ENCODE results near the gene SPATA16. TPM values are rescaled to one million over a fixed set of nuclear protein-coding genes. Genes with fewer than 3 reads are reported as not detected.
"Not testable (repeated sequence)": the region's sequence is repeated elsewhere in the genome, so short reads cannot be mapped to it uniquely, and the experiment has no call there.

SPATA16 gene
- total RNA-seq, 2 experiments from 2014 or later: not detected

GRCh38 chr3:172905451-172905850 lies 235.6 kb downstream of the SPATA16 start:
- H3K27ac Mint-ChIP-seq: no peak overlapping the region
- no peaks in the 10 kb centered on the region for H3K27me3 Mint-ChIP-seq

DNA sequence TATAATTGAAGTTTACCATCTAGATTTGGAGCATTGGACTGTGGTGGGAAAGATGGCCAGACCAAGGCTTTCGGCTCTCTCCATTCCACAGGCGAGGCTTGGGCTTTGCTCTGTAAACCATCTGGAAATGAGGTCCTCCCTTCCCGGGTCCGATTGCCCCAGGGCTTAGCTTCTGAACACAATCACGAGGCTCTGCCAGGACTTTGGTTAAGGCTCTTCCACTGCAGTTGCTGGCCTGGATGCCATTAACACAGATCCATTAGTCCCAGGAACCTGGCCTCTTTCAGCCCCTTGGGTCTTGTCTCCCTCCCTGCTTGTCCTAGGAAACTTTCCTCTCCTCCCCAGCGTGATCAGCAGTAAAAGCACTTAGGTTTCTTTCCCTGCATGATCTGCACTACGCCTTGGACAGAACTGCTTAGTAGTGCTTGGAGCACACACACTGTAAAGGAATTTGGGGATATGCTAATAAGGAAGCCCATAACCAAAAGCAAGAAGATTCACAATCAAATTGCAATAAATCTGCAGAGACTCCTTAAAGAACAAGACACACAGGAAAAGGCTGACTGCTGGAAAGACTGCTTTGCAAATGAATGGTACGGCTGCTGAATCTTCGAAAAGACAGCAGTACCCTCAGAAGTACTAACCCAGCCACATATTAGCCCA lies 236.2 kb downstream of the SPATA16 start:
- Mint-ChIP-seq H3K36me3 (no peaks in the 10 kb centered on the region), H3K4me1 (no peaks in the 10 kb centered on the region), H3K4me3 (no peak overlapping the region), H3K9me3 (ENCODE audit: low read depth) (no peaks in the 10 kb centered on the region), H3K27me3 (no peaks in the 10 kb centered on the region), H3K27ac (no peak overlapping the region)
- DNase-seq (no peak), ATAC-seq (no peak)
- CTCF ChIA-PET: no interaction called here

More at GRCh38 chr3:172905451-172905850, 235.6 kb downstream of the SPATA16 start:
- ATAC-seq (no peak), DNase-seq (no peak)
- H3K9me3 Mint-ChIP-seq (ENCODE audit: low read depth): no peaks in the 10 kb centered on the region
- no peak overlapping the region for H3K4me3 Mint-ChIP-seq
- CTCF ChIA-PET: no interaction called here
- no peaks in the 10 kb centered on the region for H3K36me3 Mint-ChIP-seq
- no peaks in the 10 kb centered on the region for H3K4me1 Mint-ChIP-seq

DNA sequence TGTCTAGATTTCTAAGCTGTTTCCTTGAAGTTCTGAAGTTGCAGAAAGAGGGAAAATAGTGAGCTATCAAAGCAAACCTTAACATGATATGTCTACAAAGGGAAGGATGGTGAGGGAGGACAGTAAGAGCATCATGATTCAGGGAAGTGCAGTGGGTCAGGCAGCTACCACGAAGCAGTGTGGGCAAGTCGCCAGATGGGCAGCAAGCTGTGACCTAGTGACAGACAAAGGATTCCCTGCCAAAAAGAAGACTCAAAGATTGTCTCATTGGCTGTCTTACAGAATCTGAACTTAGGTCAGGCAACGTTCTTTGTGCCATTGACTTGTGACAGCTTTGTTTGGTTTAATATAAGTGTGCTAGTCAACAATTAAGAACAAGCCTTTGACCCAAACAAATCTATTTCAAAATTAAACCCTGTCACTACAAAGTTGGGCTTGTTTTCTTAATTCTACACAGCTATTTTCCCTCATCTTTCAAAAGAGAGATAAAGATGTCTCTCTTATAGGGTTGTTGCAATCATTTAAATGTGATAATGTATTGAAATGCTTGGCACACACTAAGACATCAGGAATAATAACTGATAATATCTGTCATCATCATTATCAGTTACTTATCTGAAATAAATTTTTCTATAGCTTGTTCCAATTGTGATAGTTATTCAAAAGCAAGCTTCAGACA lies 237.3 kb downstream of the SPATA16 start:
- Mint-ChIP-seq H3K4me1 (no peaks in the 10 kb centered on the region), H3K27me3 (peaks cover 2% of the 10 kb centered on the region), H3K27ac (no peak overlapping the region), H3K36me3 (no peaks in the 10 kb centered on the region), H3K4me3 (no peak overlapping the region), H3K9me3 (ENCODE audit: low read depth) (no peaks in the 10 kb centered on the region)
- DNase-seq (no peak), ATAC-seq (no peak)
- CTCF ChIA-PET: no interaction called here

DNA sequence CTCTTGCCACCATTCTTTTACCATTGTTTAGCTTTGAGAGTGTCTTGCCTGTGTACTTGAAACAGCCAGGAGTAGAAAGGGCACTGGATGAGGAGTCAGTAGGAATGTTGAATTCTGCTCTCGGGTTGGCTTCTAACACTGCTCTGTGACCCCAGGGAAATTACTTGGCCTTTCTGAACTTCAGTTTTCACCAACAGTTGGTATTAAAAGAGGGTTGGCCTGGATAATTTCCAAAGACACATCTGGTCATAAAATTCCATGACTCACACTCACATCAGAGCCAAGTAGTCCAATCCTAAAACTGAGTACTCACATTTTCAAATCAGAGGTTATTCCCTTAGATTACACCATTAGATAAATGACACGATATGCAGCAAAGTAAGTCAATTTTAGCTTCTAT lies 248.9 kb downstream of the SPATA16 start:
- no peaks in the 10 kb centered on the region for H3K27me3 Mint-ChIP-seq
- no peaks in the 10 kb centered on the region for H3K36me3 Mint-ChIP-seq
- H3K27ac Mint-ChIP-seq: no peak overlapping the region
- ATAC-seq (no peak), DNase-seq (no peak)
- no peaks in the 10 kb centered on the region for H3K9me3 Mint-ChIP-seq (ENCODE audit: low read depth)
- CTCF ChIA-PET: no interaction called here
- no peak overlapping the region for H3K4me3 Mint-ChIP-seq
- H3K4me1 Mint-ChIP-seq: no peaks in the 10 kb centered on the region

DNA sequence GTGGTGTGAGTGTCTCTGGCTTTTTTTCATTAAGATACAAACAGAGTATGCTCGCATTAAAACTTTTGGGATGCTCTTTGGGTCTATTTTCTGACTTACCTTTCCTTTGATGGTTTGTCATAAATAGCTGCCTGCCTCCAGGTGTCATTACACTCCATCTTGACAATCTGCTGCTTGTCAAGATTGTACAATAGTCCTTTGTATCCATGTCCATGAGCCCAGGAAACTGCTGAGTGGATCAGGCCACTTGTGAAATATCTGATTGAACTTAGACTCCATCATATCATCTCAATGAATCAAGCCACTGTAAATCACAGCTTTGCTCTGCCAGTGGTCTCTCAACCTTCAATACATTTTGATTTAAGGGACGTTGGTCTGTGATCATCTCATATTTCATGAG lies 255.3 kb downstream of the SPATA16 start:
- no peak overlapping the region for H3K27ac Mint-ChIP-seq
- H3K4me3 Mint-ChIP-seq: no peak overlapping the region
- CTCF ChIA-PET: no interaction called here
- no peaks in the 10 kb centered on the region for H3K4me1 Mint-ChIP-seq
- no peak for DNase-seq
- H3K9me3 Mint-ChIP-seq (ENCODE audit: low read depth): no peaks in the 10 kb centered on the region
- H3K27me3 Mint-ChIP-seq: peaks cover 2% of the 10 kb centered on the region
- H3K36me3 Mint-ChIP-seq: no peaks in the 10 kb centered on the region
- no peak for ATAC-seq

DNA sequence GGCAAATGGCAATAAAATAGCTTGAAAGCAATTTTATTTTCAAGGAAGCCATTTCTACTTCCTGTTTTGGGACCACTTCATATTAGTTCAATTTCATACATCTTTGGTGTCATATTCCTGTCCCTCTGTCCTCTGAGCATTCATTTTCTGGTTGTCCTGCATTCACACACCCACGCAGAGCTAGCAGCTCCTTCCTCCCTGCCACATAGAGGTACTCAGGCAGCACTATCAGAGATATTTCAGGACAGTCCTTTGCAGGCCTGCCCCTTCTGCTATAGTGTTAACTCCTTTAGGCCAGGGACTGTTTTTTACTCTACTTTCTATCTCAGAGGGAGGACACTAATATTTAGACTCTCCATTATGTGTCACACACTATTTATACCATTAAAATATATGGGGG lies 258.5 kb downstream of the SPATA16 start:
- no peaks in the 10 kb centered on the region for H3K9me3 Mint-ChIP-seq (ENCODE audit: low read depth)
- DNase-seq: no peak
- no peaks in the 10 kb centered on the region for H3K36me3 Mint-ChIP-seq

DNA sequence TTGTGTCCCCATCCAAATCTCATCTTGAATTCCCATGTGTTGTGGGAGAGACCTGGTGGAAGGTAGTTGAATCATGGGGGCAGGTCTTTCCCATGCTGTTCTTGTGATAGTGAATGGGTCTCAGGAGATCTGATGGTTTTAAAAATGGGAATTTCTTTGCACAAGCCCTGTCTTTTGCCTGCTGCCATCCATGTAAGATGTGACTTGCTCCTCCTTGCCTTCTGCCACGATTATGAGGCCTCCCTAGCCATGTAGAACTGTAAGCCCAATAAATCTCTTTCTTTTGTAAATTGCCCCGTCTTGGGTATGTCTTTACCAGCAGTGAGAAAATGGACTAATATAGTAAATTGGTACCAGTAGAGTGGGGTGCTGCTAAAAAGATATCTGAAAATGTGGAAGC lies 261.7 kb downstream of the SPATA16 start:
- H3K27me3 Mint-ChIP-seq; H3K4me3 Mint-ChIP-seq; H3K36me3 Mint-ChIP-seq; CTCF ChIA-PET; ATAC-seq; DNase-seq; H3K4me1 Mint-ChIP-seq; H3K9me3 Mint-ChIP-seq (ENCODE audit: low read depth); H3K27ac Mint-ChIP-seq: not testable (repeated sequence)

More for the DNA sequence above, 258.5 kb downstream of the SPATA16 start:
- peaks cover 2% of the 10 kb centered on the region for H3K27me3 Mint-ChIP-seq
- no peak overlapping the region for H3K27ac Mint-ChIP-seq
- H3K4me1 Mint-ChIP-seq: no peaks in the 10 kb centered on the region
- CTCF ChIA-PET: no interaction called here
- ATAC-seq: no peak
- H3K4me3 Mint-ChIP-seq: no peak overlapping the region

- H3K36me3 Mint-ChIP-seq: no peaks in the 10 kb centered on the region
Observed at GRCh38 chr3:172877011-172877410, 264.0 kb downstream of the SPATA16 start.

GRCh38 chr3:172876297-172876696 lies 264.7 kb downstream of the SPATA16 start:
- H3K4me1 Mint-ChIP-seq: no peaks in the 10 kb centered on the region
- no peak overlapping the region for H3K4me3 Mint-ChIP-seq
- H3K27me3 Mint-ChIP-seq: peaks cover 3% of the 10 kb centered on the region
- no peaks in the 10 kb centered on the region for H3K36me3 Mint-ChIP-seq
- H3K9me3 Mint-ChIP-seq (ENCODE audit: low read depth): no peaks in the 10 kb centered on the region
- no peak overlapping the region for H3K27ac Mint-ChIP-seq
- CTCF ChIA-PET: no interaction called here
- no peak for DNase-seq
- ATAC-seq: no peak

More at GRCh38 chr3:172877011-172877410, 264.0 kb downstream of the SPATA16 start:
- no peak overlapping the region for H3K27ac Mint-ChIP-seq
- no peaks in the 10 kb centered on the region for H3K4me1 Mint-ChIP-seq
- CTCF ChIA-PET: no interaction called here
- no peak for ATAC-seq
- no peak for DNase-seq
- H3K4me3 Mint-ChIP-seq: no peak overlapping the region
- no peaks in the 10 kb centered on the region for H3K9me3 Mint-ChIP-seq (ENCODE audit: low read depth)
- H3K27me3 Mint-ChIP-seq: peaks cover 3% of the 10 kb centered on the region

DNA sequence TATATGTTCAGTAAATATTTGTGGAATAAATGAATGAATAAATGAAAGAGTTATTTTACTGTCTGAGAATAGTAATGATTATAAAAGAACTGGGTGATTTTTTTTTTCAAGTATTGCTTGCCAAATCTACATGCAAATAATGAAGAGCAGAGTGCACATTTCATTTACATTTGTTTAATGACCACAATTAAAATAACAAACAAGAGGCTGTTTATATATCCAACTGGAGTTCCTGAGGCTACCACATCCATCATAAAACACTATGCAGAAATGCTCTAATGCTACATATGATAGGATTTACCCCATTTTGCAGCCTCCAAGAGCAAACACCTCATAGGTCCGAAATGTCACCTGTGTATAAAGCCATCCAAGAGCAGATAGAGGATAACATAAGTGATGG lies 266.0 kb downstream of the SPATA16 start:
- no peak for DNase-seq
- H3K27ac Mint-ChIP-seq: no peak overlapping the region
- CTCF ChIA-PET: no interaction called here
- ATAC-seq: no peak
- H3K27me3 Mint-ChIP-seq: peaks cover 3% of the 10 kb centered on the region
- no peaks in the 10 kb centered on the region for H3K4me1 Mint-ChIP-seq
- H3K36me3 Mint-ChIP-seq: no peaks in the 10 kb centered on the region
- no peak overlapping the region for H3K4me3 Mint-ChIP-seq
- H3K9me3 Mint-ChIP-seq (ENCODE audit: low read depth): no peaks in the 10 kb centered on the region

GRCh38 chr3:172869784-172870518 lies 271.1 kb downstream of the SPATA16 start:
- no peak overlapping the region for H3K4me3 Mint-ChIP-seq
- DNase-seq: no peak
- H3K9me3 Mint-ChIP-seq (ENCODE audit: low read depth): no peaks in the 10 kb centered on the region
- no peak for ATAC-seq
- no peaks in the 10 kb centered on the region for H3K36me3 Mint-ChIP-seq
- H3K27ac Mint-ChIP-seq: no peak overlapping the region
- CTCF ChIA-PET: no interaction called here
- no peaks in the 10 kb centered on the region for H3K4me1 Mint-ChIP-seq
- H3K27me3 Mint-ChIP-seq: peaks cover 10% of the 10 kb centered on the region

GRCh38 chr3:172869368-172869771 lies 271.7 kb downstream of the SPATA16 start:
- no peak for ATAC-seq
- no peak for DNase-seq
- H3K4me1 Mint-ChIP-seq: no peaks in the 10 kb centered on the region
- no peaks in the 10 kb centered on the region for H3K36me3 Mint-ChIP-seq
- H3K27ac Mint-ChIP-seq: no peak overlapping the region
- CTCF ChIA-PET: no interaction called here
- no peak overlapping the region for H3K4me3 Mint-ChIP-seq
- H3K9me3 Mint-ChIP-seq (ENCODE audit: low read depth): no peaks in the 10 kb centered on the region
- peaks cover 7% of the 10 kb centered on the region for H3K27me3 Mint-ChIP-seq

DNA sequence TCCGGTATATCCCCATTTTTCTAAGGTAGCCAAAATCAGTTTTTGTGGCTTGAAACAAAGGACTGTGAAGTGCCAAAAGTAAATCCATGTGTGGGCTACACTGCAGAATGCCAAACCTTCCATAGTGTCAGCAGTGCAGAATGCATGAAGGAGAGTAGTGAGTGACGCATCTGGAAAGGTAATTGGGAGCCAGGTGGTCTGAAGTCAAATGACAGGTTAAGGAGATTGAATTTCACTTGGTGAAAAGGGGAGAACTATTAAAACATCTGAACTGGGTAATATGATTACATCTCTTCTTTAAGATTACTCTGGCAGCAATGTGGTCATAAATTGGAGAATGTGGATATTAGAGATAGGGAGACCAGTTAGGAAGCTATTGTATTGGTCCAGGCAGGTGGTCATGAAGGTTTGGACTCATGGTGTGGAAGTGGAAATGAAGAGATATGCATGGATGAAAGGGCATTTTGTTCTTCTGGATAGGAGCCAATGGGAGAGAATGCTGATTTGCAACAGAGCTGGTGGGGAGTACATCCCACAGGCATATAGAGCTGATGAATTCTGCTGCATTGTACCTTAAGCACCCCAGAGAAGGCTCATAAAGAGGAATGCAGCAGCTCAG lies 272.3 kb downstream of the SPATA16 start:
- peaks cover 7% of the 10 kb centered on the region for H3K27me3 Mint-ChIP-seq
- CTCF ChIA-PET: no interaction called here
- no peak overlapping the region for H3K27ac Mint-ChIP-seq
- no peak for DNase-seq
- no peaks in the 10 kb centered on the region for H3K4me1 Mint-ChIP-seq
- no peak for ATAC-seq
- H3K4me3 Mint-ChIP-seq: no peak overlapping the region
- H3K9me3 Mint-ChIP-seq (ENCODE audit: low read depth): no peaks in the 10 kb centered on the region
- no peaks in the 10 kb centered on the region for H3K36me3 Mint-ChIP-seq

Measured in activated CD8-positive, alpha-beta memory T cell treated with anti-CD3 and anti-CD28 coated beads, Interleukin-2, amount 10 ng/mL, durations not matched to agents 7 days and 5 days (primary cell).